Large intestine (tissue), 3 donors: ENCODE measurements around the gene ERC2. TPM values are rescaled to one million over a fixed set of nuclear protein-coding genes. Genes with fewer than 3 reads are reported as not detected.

Source experiments
- DNase-seq, 2 donors: peaks; one replicate each; pipeline versions ENCODE4 v3.0.0 to v3.0.0-alpha.2; 2013
- H3K27ac ChIP-seq: one replicate; pipeline ENCODE4 v1.5.1; 2013; ENCODE audit warnings: low read length
- H3K27me3 ChIP-seq: 2 replicates; pipeline ENCODE4 v1.6.1; 2013; ENCODE audit warnings: low read length; ENCODE audit not compliant: control insufficient read depth, insufficient read depth
- H3K36me3 ChIP-seq: 2 replicates; pipeline ENCODE4 v1.6.1; 2013; ENCODE audit warnings: low read length; ENCODE audit not compliant: control insufficient read depth, insufficient read depth
- H3K4me1 ChIP-seq: one replicate; pipeline ENCODE4 v1.6.1; 2013; ENCODE audit warnings: low read length; ENCODE audit not compliant: control insufficient read depth, insufficient read depth
- H3K4me3 ChIP-seq: one replicate; pipeline ENCODE4 v1.5.1; 2013; ENCODE audit warnings: low read length
- H3K9me3 ChIP-seq: one replicate; pipeline ENCODE4 v1.6.1; 2013; ENCODE audit warnings: mild to moderate bottlenecking, low read depth, low read length, moderate library complexity; ENCODE audit not compliant: control insufficient read depth
- WGBS: methylation state at CpG from one replicate; pipeline ENCODE4 v1.1.5; 2013; ENCODE audit warnings: low lambda C conversion rate; ENCODE audit not compliant: insufficient coverage; 5-methylcytosine and 5-hydroxymethylcytosine counted together
- polyA plus RNA-seq: library from polyadenylated mRNA; unstranded; fragments of 120-200 nt; gene quantifications from one replicate; pipeline ENCODE4 v1.2.1, GENCODE V29; 2013

ERC2 gene
- polyA plus RNA-seq, 1 donor, result 2.4 TPM

GRCh38 chr3:55588146-55588765 lies 880.0 kb downstream of the ERC2 start:
- DNase-seq, result no peak
- Histone ChIP-seq H3K27ac (peak overlapping the region; percentile 56), H3K27me3 (no peaks in the 10 kb centered on the region), H3K4me1 (peaks cover 4% of the 10 kb centered on the region), H3K36me3 (no peaks in the 10 kb centered on the region), H3K4me3 (no peak overlapping the region), H3K9me3 (no peaks in the 10 kb centered on the region)
- 60% methylated on average over 2 of the region's 10 CpGs for WGBS

DNA sequence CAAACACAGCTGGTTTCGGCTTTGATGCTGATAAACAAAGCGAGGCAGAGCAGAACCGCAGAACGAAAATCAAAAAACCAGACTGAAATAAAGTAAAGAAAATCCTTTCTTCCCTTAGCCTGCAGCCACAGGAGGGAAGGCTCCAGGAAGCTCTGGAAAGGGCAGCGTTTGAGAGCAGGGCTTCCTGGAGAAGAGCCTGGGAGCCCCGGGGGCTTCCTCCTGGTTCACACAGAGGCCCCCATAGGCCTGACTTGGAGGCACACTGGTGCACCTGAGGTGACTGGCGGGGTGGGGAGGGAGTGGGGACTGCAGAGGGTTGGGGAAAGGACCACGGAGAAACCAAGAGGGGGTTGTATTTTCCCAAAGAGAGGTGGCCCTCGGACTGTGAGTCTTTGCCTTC lies 882.4 kb downstream of the ERC2 start:
- no peak for DNase-seq
- no peaks in the 10 kb centered on the region for H3K36me3 ChIP-seq
- H3K27me3 ChIP-seq, result no peaks in the 10 kb centered on the region
- H3K27ac ChIP-seq, result no peak overlapping the region
- H3K4me3 ChIP-seq, result no peak overlapping the region
- H3K4me1 ChIP-seq, result peaks cover 4% of the 10 kb centered on the region
- no peaks in the 10 kb centered on the region for H3K9me3 ChIP-seq
- WGBS, result no CpG with 5 or more reads among the region's 9 CpGs

- H3K9me3 ChIP-seq, result no peaks in the 10 kb centered on the region
- no peaks in the 10 kb centered on the region for H3K27me3 ChIP-seq
- no peak overlapping the region for H3K4me3 ChIP-seq
- no peaks in the 10 kb centered on the region for H3K36me3 ChIP-seq
- DNase-seq, result no peak
- WGBS, result no CpG with 5 or more reads among the region's 15 CpGs
- H3K4me1 ChIP-seq, result peaks cover 4% of the 10 kb centered on the region
- no peak overlapping the region for H3K27ac ChIP-seq
Measured at GRCh38 chr3:55584716-55585368, 883.4 kb downstream of the ERC2 start.

DNA sequence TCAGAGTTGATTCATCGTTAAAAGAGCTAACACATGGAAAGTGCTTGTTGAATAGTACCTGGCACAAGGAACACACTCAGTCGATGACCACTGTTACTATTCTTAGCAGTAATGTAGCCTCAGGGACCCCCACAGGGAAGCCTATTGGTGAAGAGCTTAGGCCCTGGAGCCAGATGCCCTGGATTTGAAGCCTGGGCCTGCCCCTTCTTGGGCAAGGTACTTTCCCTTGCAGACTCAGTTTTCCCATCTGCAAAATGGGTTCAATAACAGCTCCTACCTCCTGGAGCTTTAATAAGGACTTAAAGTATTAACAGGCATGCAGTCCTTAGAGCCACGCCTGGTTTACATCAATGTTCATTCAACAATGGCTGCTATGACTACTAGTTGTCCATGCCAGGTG lies 884.2 kb downstream of the ERC2 start:
- no peak overlapping the region for H3K27ac ChIP-seq
- H3K36me3 ChIP-seq, result no peaks in the 10 kb centered on the region
- peaks cover 4% of the 10 kb centered on the region for H3K4me1 ChIP-seq
- no peak for DNase-seq
- H3K4me3 ChIP-seq, result no peak overlapping the region
- no peaks in the 10 kb centered on the region for H3K27me3 ChIP-seq
- WGBS, result no CpG with 5 or more reads among the region's 3 CpGs
- H3K9me3 ChIP-seq, result no peaks in the 10 kb centered on the region

GRCh38 chr3:55583475-55583874 lies 884.8 kb downstream of the ERC2 start:
- Histone ChIP-seq H3K27me3 (no peaks in the 10 kb centered on the region), H3K4me3 (no peak overlapping the region), H3K36me3 (no peaks in the 10 kb centered on the region), H3K4me1 (peaks cover 4% of the 10 kb centered on the region), H3K27ac (no peak overlapping the region), H3K9me3 (no peaks in the 10 kb centered on the region)
- no CpG with 5 or more reads among the region's 3 CpGs for WGBS
- DNase-seq, result no peak

DNA sequence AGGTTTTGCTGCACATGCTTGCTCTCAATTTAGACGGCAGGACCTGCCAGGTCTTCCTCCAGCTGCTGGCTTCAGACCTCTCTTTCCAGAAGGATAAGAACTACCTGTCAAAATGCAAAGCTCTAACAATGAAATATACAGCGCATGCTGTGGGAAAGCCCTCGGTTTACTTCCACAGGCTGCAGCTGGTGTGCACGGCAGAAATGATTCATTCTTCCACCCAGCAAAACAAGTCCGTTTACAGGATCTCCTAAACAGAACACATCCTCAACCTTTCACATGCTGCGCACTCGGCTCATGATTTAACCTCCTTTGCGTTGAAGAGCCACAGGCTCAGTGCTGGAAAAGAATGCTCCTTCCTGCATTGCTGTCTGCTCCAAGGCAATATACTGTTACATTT lies 888.8 kb downstream of the ERC2 start:
- Histone ChIP-seq H3K27ac (no peak overlapping the region), H3K4me3 (no peak overlapping the region), H3K27me3 (no peaks in the 10 kb centered on the region), H3K36me3 (no peaks in the 10 kb centered on the region), H3K9me3 (no peaks in the 10 kb centered on the region), H3K4me1 (no peaks in the 10 kb centered on the region)
- DNase-seq, result peak in 1 of 2 donors; percentile 34
- 64% methylated on average over 3 of the region's 8 CpGs for WGBS

- Histone ChIP-seq H3K36me3 (no peaks in the 10 kb centered on the region), H3K4me3 (no peak overlapping the region), H3K9me3 (no peaks in the 10 kb centered on the region), H3K27ac (no peak overlapping the region), H3K4me1 (peaks cover 2% of the 10 kb centered on the region), H3K27me3 (no peaks in the 10 kb centered on the region)
- WGBS, result no CpG with 5 or more reads among the region's 17 CpGs
- DNase-seq, result no peak
Measured at GRCh38 chr3:55576621-55577388, 891.5 kb downstream of the ERC2 start.

GRCh38 chr3:55574671-55575070 lies 893.6 kb downstream of the ERC2 start:
- DNase-seq, result no peak
- Histone ChIP-seq H3K36me3 (no peaks in the 10 kb centered on the region), H3K27me3 (no peaks in the 10 kb centered on the region), H3K27ac (no peak overlapping the region), H3K4me1 (peaks cover 14% of the 10 kb centered on the region), H3K9me3 (no peaks in the 10 kb centered on the region), H3K4me3 (no peak overlapping the region)
- WGBS, result no CpG with 5 or more reads among the region's 3 CpGs

GRCh38 chr3:55572816-55573215 lies 895.5 kb downstream of the ERC2 start:
- H3K4me1 ChIP-seq, result peaks cover 14% of the 10 kb centered on the region
- H3K4me3 ChIP-seq, result no peak overlapping the region
- no peak for DNase-seq
- WGBS, result no CpG with 5 or more reads among the region's 2 CpGs
- no peaks in the 10 kb centered on the region for H3K36me3 ChIP-seq
- no peak overlapping the region for H3K27ac ChIP-seq
- H3K27me3 ChIP-seq, result no peaks in the 10 kb centered on the region
- no peaks in the 10 kb centered on the region for H3K9me3 ChIP-seq

DNA sequence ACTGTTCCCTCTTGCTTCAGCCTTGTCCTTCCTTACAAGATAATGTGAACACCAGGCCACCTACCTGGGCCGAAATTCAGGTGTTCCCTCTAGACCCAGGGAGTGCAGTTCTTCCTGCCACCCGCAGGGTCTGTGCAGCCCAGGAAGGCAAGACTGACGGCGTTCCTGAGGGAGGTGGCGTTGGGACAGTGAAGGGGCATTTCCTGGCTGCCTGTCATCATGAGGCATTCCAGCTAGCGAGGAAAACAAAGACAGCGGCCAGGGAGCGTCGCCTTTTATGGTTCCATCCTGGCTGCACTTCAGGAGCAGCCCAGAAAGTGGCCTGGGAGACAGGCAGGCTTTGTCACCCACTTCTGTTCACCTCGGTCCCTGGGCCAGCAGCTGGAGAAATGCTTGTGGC lies 896.4 kb downstream of the ERC2 start:
- WGBS, result no CpG with 5 or more reads among the region's 10 CpGs
- Histone ChIP-seq H3K36me3 (no peaks in the 10 kb centered on the region), H3K27me3 (no peaks in the 10 kb centered on the region), H3K9me3 (no peaks in the 10 kb centered on the region), H3K27ac (no peak overlapping the region), H3K4me3 (no peak overlapping the region), H3K4me1 (peaks cover 14% of the 10 kb centered on the region)
- peak in 1 of 2 donors; percentile 30 for DNase-seq
